Measurements from ENCODE around the gene RPL27.

Gene RPL27

GRCh38 chr17:43021741-43022512 is 23.7 kb downstream of the RPL27 start, which contains the start of gene VAT1:
VAT1 (minus strand) TSS chr17:43022385; CDS start chr17:43022322, 63 bp downstream.
- DNase-seq, result peak; percentile 55 to 75

DNA sequence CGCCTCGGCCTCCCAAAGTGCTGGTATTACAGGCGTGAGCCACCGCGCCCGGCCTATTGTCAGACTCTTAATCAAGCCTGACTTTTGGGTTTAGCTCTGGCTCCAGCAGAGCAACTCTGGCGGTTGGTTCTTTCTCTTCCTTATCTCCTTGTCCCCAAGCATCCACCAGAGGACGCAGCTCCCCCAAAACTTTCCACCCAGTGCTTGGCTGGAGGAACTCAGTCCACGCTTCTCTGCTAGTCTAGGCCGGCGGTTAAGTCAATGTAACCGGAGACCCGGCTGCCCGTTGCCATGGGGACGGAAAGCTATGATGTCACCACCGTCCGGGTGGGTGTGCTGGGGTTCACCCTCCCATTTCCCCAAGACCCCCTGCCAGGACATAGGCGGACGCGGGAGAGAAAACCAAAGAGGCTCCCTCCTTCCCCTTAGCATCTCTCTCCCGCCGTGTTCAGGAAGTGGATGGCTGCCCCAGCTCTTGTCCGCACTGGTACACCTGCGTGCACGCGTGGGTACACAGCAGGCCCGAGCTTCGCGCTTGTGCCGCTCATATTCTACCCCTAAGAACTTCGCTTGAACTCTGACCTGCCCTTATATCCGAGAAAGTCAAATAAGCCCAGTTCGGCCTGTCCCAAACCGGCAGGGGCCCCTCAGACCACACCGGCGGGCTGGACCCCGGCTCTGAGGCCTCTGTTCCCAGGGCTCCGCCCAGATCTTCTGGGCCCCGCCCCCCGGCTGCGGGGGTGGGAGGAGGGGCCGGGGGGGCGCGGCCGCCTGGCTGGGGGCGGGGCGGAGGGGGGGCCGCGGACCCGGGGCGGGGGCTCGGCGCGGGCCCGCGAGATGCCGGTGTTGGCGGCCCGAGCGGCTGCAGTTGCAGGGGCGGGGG is 26.4 kb downstream of the RPL27 start, which contains the start of gene RND2:
RND2 (plus strand) TSS at position 825 of the 883 bp plus-strand sequence. CDS start 117 bp downstream, outside the sequence.
- DNase-seq, result peak; percentile 96 to 98

GRCh38 chr17:43025290-43025657 is 27.1 kb downstream of the RPL27 start:
- no peak for DNase-seq

DNA sequence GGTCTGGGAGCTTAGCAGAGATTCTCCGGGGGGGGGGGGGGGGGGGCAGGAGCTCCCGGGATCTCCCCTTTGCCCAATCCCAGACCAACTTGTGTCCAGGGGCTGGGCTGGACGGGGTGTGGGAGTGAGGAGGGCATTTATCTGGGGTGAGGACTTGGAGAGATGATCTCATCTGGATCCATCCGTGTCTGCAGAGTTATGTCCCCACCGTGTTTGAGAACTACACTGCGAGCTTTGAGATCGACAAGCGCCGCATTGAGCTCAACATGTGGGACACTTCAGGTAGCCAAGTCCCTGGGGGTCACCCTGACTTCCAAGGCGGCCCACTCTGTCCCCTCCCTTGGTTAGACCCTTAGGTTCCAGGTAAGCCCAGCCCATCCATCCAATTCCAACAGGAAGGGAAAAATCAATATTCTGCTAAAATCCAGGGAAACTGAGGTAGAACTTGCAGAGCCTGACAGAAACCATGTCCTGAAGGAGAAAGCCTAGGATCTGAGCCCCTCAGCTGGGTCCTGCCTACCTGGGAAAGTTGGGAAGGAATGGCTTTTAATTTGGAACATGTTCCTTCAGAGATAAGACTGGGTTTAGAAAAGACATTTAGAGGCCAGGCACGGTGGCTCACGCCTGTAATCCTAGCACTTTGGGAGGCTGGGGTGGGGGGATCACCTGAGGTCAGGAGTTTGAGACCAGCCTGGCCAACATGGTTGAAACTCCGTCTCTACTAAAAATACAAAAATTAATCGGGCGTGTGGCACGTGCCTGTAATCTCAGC is 27.7 kb downstream of the RPL27 start:
- DNase-seq, result no peak

DNA sequence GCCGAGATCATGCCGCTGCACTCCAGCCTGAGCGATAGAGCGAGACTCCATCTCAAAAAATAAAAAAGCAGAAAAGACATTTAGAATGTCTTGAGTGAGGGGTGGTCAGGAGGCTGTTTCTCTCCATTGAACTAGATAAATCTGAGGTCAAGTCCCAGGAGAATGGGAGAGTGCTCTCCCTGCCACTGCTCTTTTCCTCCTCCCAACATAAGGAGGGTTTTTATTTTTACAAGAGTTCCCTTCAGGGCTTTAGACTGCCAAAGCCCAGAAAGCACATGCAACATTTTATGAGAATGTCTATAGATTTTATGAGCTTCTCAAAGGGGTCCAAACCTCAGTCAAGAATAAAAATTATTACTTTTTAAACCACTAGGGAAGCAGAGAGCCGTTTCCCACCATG is 28.4 kb downstream of the RPL27 start:
- no peak for DNase-seq

DNA sequence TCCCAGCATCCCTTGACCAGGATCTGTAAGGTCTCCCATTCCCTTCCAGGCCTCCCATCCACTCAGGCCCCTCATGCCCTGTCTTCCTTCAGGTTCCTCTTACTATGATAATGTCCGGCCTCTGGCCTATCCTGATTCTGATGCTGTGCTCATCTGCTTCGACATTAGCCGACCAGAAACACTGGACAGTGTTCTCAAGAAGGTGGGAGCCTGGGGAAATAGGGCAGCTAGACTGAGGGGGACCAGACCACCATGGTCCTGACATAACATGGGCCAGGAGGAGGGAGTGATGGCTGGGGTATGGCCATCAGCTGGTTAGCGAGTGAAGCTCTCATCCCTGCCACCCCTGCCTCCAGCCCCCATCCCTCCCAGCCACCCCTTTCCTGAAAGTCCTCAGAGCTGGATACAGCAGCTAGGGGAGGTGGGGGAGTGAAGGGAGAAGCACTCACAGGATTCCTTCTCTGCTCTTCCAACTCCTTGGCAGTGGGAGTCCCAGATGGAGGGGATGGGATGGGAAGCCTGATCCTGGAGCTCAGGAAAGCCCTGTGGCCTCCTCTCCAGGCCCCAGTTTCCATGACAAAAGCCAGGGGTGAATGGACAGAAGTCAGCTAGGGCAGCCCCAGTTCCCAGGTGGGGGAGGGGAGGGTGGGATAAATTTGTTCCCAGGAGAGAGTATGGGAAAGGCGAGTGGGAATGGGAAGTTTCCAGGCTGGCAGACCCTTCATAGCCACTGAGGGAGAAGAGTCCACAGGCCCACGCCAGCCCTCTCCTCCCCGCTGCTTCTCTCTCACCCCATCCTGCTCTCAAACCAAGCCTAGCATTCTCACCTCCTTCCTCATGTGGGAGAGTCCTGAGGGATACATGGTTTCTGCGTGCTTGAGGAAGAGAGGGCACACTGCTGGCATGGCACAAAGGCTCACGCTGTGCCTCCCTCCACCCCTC is 29.1 kb downstream of the RPL27 start:
- no peak for DNase-seq

DNA sequence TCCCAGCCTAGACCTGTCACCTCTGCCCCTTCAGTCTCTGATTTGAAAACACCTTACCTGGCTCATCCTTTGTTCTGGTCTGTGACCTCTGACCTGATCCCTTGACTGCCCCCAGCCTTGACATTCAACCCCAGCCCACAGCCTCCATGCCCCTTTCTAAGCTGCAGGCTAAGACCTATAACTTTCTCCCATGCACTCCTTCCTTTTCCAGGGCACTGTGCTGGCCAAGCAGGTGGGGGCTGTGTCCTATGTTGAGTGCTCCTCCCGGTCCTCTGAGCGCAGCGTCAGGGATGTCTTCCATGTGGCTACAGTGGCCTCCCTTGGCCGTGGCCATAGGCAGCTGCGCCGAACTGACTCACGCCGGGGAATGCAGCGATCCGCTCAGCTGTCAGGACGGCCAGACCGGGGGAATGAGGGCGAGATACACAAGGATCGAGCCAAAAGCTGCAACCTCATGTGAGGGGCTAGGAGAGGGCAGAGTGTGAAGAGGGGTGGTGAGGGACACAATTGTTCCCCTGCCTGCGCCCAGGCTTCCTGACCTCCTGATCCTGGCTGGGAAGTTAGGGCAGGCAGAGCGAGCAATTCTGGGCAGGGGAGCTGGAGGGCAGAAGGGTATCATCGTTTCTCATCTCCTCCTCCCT is 30.1 kb downstream of the RPL27 start:
- no peak for DNase-seq

- DNase-seq, result no peak
Observed at GRCh38 chr17:43030137-43030767, 32.0 kb downstream of the RPL27 start.

DNA sequence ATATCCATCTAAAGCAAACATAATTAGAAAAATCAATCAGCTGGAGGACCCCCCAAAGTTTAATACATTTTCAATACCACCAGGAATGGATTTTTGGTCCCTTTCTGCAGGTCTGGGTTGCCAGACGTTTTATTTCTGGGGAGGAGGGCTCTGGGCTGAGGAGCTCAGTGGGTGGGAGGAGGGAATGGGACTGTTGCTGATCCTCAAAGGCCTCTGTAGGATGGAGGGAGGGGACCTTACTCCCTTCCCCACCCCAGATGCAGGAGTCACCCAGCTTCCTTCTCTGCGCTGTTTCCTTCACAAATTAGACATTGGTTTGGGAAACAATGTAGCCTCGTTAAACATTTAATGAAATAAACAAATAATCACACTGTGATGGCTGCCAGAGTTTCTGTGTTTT is 33.4 kb downstream of the RPL27 start:
- no peak for DNase-seq

GRCh38 chr17:43033948-43034881 is 36.0 kb downstream of the RPL27 start:
- DNase-seq, result no peak

GRCh38 chr17:43034894-43035293 is 36.7 kb downstream of the RPL27 start:
- no peak for DNase-seq

- no peak for DNase-seq
Observed at GRCh38 chr17:43039646-43040045, 41.4 kb downstream of the RPL27 start.

- no peak for DNase-seq
Observed at GRCh38 chr17:43040655-43041054, 42.4 kb downstream of the RPL27 start.

DNA sequence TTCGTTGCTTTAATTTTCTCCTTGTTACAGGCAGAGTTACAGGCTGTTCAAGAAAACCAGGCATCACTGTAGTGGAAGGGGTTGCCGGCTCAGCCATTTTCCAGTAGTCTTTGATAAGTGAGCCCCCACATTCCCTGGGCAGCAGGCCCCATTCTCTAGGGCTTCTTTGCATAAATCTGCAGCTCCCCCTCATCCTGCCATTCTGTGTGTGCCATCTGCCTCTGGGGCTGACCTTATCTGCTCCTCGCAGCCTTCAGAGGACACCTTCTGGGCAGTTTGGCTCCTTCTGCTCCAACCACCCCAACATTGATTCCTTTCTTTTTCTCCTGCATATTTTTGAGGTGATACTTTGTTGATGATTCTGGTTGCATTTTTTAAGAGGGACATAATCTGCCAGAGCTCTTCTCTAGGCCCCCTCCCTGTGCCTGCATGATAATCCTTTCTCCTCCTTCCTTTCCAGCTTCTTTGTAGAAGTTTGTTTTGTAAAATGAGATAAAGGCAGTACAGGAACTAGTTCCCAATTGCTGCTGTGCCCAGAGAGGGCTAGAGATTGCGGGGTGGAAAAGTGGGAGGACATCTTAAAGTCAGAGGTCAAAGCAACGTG is 43.9 kb downstream of the RPL27 start:
- DNase-seq, result no peak

GRCh38 chr17:43043307-43043706 is 45.1 kb downstream of the RPL27 start:
- no peak for DNase-seq

- no peak for DNase-seq
Observed at GRCh38 chr17:43044024-43044423, 45.8 kb downstream of the RPL27 start.

DNA sequence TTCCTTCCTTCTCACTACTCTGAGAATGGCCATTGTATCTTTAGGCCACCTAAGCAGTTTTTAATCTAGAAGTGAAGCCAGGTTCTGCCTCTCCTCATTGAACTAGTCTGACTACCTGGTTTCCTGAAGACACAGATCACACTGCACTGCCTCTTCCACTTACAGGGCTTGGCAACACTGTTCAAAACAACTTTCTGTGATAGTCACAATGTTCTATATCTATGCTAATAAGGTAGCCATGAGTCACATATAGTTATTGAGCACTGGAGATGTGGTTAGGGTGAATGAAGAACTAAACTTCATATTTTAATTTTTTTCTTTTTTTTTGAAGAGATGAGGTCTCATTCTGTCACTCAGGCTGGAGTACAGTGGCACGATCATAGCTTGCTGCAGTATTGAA is 53.8 kb downstream of the RPL27 start:
- no peak for DNase-seq
